SK-N-SH (cell line): ENCODE measurements around the gene ARFIP1. TPM values are rescaled to one million over a fixed set of nuclear protein-coding genes. Genes with fewer than 3 reads are reported as not detected.

Experiments
- CTCF ChIA-PET: fragments of 300-600, 350-600 bp; formaldehyde crosslinking; extraction: SDS; loops from one replicate; lab custom pipeline; 2021; lab: Yijun Ruan, JAX
- POLR2A ChIA-PET: fragments of 350-600 bp; sonication (Branson Sonifier 250); formaldehyde crosslinking; extraction: SDS; loops from one replicate; lab custom pipeline; 2020; ENCODE audit warnings: antibody characterized with exemption, inconsistent platforms; lab: Yijun Ruan, JAX
- DNase-seq: peaks from one replicate; pipeline ENCODE4 v3.0.0; 2012
- H2AFZ ChIP-seq: fragments of 200-600 bp; sonication (generic); 2 replicates; pipeline ENCODE4 v1.8.1; 2016; ENCODE audit warnings: antibody characterized with exemption, mild to moderate bottlenecking, low read depth
- H3F3A ChIP-seq: fragments of 200-600 bp; sonication (generic); replicated peaks from 2 replicates; pipeline ENCODE3; 2016; ENCODE audit warnings: antibody characterized with exemption, mild to moderate bottlenecking; ENCODE audit not compliant: insufficient read depth
- H3K27ac ChIP-seq, 2 experiments: fragments of 200-500 bp in 1 of 2; fragments of 200-600 bp in 1 of 2; sonication (Bioruptor generic) in 1 of 2; sonication (generic), shearing (Covaris generic) in 1 of 2; 2 replicates each; pipeline versions ENCODE4 v1.5.1 to v1.6.1; 2014 to 2016; ENCODE audit warnings: low read depth in 2 of 2, inconsistent platforms in 1 of 2, low read length in 1 of 2, mild to moderate bottlenecking in 1 of 2, mixed read lengths in 1 of 2
- H3K27me3 ChIP-seq: fragments of 200-600 bp; sonication (generic), shearing (Covaris generic); 2 replicates; pipeline ENCODE4 v1.6.1; 2016; ENCODE audit warnings: mixed run types; ENCODE audit not compliant: insufficient read depth
- H3K36me3 ChIP-seq, 2 experiments: fragments of 200-500 bp in 1 of 2; fragments of 200-600 bp in 1 of 2; sonication (Bioruptor generic) in 1 of 2; sonication (generic) in 1 of 2; replicated peaks in 1 of 2; 2 replicates each; pipeline versions ENCODE3 to v1.5.1; 2014 to 2016; ENCODE audit warnings: low read length in 1 of 2, mild to moderate bottlenecking in 1 of 2; ENCODE audit not compliant: insufficient read depth in 2 of 2, control insufficient read depth in 1 of 2
- H3K4me1 ChIP-seq, 2 experiments: fragments of 200-500 bp in 1 of 2; fragments of 200-600 bp in 1 of 2; sonication (Bioruptor generic) in 1 of 2; sonication (generic), shearing (Covaris generic) in 1 of 2; 2 replicates each; pipeline versions ENCODE4 v1.5.1 to v1.6.1; 2014 to 2016; ENCODE audit warnings: low read depth in 1 of 2, low read length in 1 of 2, mixed run types in 1 of 2; ENCODE audit not compliant: insufficient read depth in 2 of 2, control insufficient read depth in 1 of 2
- H3K4me2 ChIP-seq: fragments of 200-600 bp; sonication (generic), shearing (Covaris generic); 2 replicates; pipeline ENCODE4 v1.6.1; 2017; ENCODE audit warnings: mixed run types
- H3K4me3 ChIP-seq, 2 experiments: fragments of 200-500 bp in 1 of 2; fragments of 200-600 bp in 1 of 2; sonication (Bioruptor generic) in 1 of 2; sonication (generic), shearing (Covaris generic) in 1 of 2; 2 replicates each; pipeline versions ENCODE4 v1.5.1 to v1.8.1; 2014 to 2016; ENCODE audit warnings: low read depth in 2 of 2, inconsistent platforms in 1 of 2, low read length in 1 of 2, mild to moderate bottlenecking in 1 of 2, mixed read lengths in 1 of 2, moderate library complexity in 1 of 2
- H3K79me2 ChIP-seq: fragments of 200-600 bp; sonication (generic); 2 replicates; pipeline ENCODE4 v1.8.1; 2017; ENCODE audit warnings: mild to moderate bottlenecking; ENCODE audit not compliant: insufficient read depth
- H3K9ac ChIP-seq: fragments of 200-600 bp; sonication (generic); 2 replicates; pipeline ENCODE4 v1.6.1; 2017; ENCODE audit warnings: mixed run types
- H3K9me2 ChIP-seq: fragments of 200-600 bp; sonication (generic); 2 replicates; pipeline ENCODE4 v1.6.1; 2017; ENCODE audit warnings: mixed run types
- H3K9me3 ChIP-seq: fragments of 200-600 bp; sonication (generic); 2 replicates; pipeline ENCODE4 v1.6.1; 2017; ENCODE audit warnings: mixed run types, mild to moderate bottlenecking, moderate library complexity
- H4K20me1 ChIP-seq: fragments of 200-600 bp; sonication (generic); 2 replicates; pipeline ENCODE4 v1.6.1; 2017; ENCODE audit warnings: mild to moderate bottlenecking, mixed run types; ENCODE audit not compliant: insufficient read depth
- CTCF ChIP-seq: fragments of 200-600 bp; sonication (generic); IDR thresholded peaks from 2 replicates; pipeline ENCODE4 v1.6.1; 2017; ENCODE audit warnings: antibody characterized with exemption, mild to moderate bottlenecking, moderate library complexity
- ELF1 ChIP-seq: IDR thresholded peaks from 2 replicates; pipeline ENCODE4 v1.4.0; 2012
- EP300 ChIP-seq, 2 experiments: IDR thresholded peaks; 2 replicates each; pipeline versions ENCODE4 v1.4.0 to v1.6.1; 2012; ENCODE audit warnings: borderline replicate concordance in 1 of 2, low read depth in 1 of 2, low read length in 1 of 2
- GATA2 ChIP-seq: sonication (generic); formaldehyde crosslinking; IDR thresholded peaks from 2 replicates; pipeline ENCODE4 v1.5.0; 2020; ENCODE audit warnings: mild to moderate bottlenecking, missing genetic modification reagents
- IRF3 ChIP-seq: fragments of 150-350 bp; IDR thresholded peaks from 2 replicates; pipeline ENCODE4 v1.6.1; 2016; ENCODE audit warnings: mild to moderate bottlenecking, low read depth, low read length
- JUND ChIP-seq: IDR thresholded peaks from 2 replicates; pipeline ENCODE4 v1.4.0; 2012
- MEF2A ChIP-seq: IDR thresholded peaks from 2 replicates; pipeline ENCODE4 v1.4.0; 2012; ENCODE audit warnings: low read depth, borderline replicate concordance
- MXI1 ChIP-seq: IDR thresholded peaks from 2 replicates; pipeline ENCODE4 v1.6.1; 2012; ENCODE audit warnings: mild to moderate bottlenecking, low read depth, low read length, improper control_type of control experiment
- PBX3 ChIP-seq: IDR thresholded peaks from 2 replicates; pipeline ENCODE4; 2012
- POLR2AphosphoS5 ChIP-seq: IDR thresholded peaks from 2 replicates; pipeline ENCODE4 v1.6.1; 2012; ENCODE audit warnings: low read depth, low read length
- RCOR1 ChIP-seq: fragments of 150-350 bp; IDR thresholded peaks from 2 replicates; pipeline ENCODE4 v1.6.1; 2017; ENCODE audit warnings: antibody characterized with exemption, low read length
- RFX5 ChIP-seq: IDR thresholded peaks from 2 replicates; pipeline ENCODE4 v1.6.1; 2012; ENCODE audit warnings: mild to moderate bottlenecking, improper control_type of control experiment, low read length
- TCF12 ChIP-seq: IDR thresholded peaks from 2 replicates; pipeline ENCODE4 v1.4.0; 2012
- TEAD4 ChIP-seq: IDR thresholded peaks from 2 replicates; pipeline ENCODE4 v1.4.0; 2012; ENCODE audit warnings: mild to moderate bottlenecking, borderline replicate concordance; ENCODE audit not compliant: insufficient read depth
- USF2 ChIP-seq: fragments of 150-350 bp; IDR thresholded peaks from 2 replicates; pipeline ENCODE4 v1.6.1; 2017; ENCODE audit warnings: antibody characterized with exemption, low read length, low read depth, borderline replicate concordance
- WGBS: methylation state at CpG from one replicate; pipeline ENCODE4 v1.1.6; 2017; ENCODE audit warnings: low lambda C conversion rate; 5-methylcytosine and 5-hydroxymethylcytosine counted together
- polyA plus RNA-seq, 3 experiments: library from polyadenylated mRNA; depleted of rRNA; stranded (reverse); fragments of >200 nt; gene quantifications; 2 replicates each; pipeline ENCODE4 v1.2.3, GENCODE V29; 2012
- TF ChIP-seq, protein P1 (sequence below): IDR thresholded peaks from 2 replicates; pipeline ENCODE4 v1.4.0; 2012; ENCODE audit warnings: low read depth, borderline replicate concordance

Gene ARFIP1
- polyA plus RNA-seq, 1 of the 3 experiments (the other 2 are of a cell fraction): 15.7 TPM

DNA sequence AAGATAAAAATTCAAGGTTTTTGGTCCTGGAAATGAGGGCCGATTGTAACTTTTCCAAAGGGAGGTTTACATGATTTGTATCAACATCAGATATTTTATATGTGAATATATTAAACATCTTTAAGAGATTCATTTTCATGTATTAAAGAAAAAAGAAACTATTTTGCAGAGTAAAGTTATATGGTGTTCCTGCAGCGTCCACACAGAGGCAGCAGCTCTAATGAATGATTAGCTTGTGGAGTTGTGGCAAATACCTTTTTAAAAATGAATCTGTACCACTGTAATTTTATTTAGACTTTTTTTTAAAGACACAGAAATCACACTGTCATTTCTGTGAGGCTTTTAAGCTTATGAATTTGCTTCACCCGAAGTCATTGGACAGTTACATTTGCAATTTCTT, 130.8 kb downstream of the ARFIP1 start:
- Histone ChIP-seq H3K4me3 (no peak overlapping the region), H3K36me3 (peaks cover 33 to 45% of the 10 kb centered on the region in 2 experiments), H3F3A (no peaks in the 10 kb centered on the region), H3K79me2 (no peaks in the 10 kb centered on the region), H3K9me3 (no peaks in the 10 kb centered on the region), H4K20me1 (no peaks in the 10 kb centered on the region), H3K4me2 (no peak overlapping the region), H3K27me3 (no peaks in the 10 kb centered on the region), H2AFZ (no peak overlapping the region), H3K27ac (no peak overlapping the region), H3K9me2 (no peaks in the 10 kb centered on the region), H3K9ac (no peak overlapping the region), H3K4me1 (no peaks in the 10 kb centered on the region)
- ChIA-PET POLR2A (no interaction called here), CTCF (interaction anchor here (1.0 to 2.3 kb wide), 2 partner anchors 14 to 26 kb away, joined by 4 to 7 read pairs; partner anchors contain the start of gene FHDC1)
- whole genome bisulfite sequencing: 67% methylated on average over 3 of the region's 3 CpGs
- TF ChIP-seq USF2 (no peak), PBX3 (no peak)
- no peak for DNase-seq

DNA sequence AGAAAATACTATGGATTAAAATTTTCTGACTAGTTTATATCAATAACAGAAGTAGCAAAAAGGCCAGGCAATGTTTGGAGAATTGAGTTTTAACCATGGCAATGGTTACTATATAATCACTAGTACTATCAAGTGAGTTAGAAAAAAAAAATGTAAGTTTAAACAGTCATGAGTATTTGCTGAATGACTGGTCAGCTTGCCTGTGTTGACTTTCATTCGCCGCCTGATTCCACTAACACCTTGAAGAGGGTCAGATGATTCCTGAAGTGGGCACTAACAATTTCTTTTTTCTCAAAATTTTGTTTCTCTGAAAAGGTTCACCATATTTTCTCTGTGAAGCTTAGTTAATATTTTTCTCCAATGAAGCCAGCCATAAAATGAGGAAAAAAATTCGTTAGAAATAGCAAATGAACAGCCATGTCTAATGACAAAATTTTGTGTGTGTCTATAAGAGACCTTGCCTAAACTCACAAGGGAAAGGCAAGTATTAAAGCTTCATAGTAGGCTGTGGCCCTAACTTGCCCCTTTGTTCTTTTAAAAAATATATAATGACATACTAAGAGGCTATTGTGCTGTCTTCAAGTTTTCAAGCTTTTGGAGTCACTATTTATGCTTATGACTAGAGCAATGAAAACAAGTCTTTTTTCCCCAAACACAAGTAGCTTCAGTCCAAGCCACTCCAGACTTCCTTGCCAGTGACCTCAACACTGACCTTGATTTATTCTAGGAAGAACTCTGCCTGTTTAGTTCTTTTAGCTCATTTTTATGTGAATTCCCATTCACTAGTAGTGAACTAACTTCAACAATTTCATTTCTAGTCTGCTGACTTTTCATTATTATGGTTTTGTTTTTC, 138.0 kb downstream of the ARFIP1 start:
- Histone ChIP-seq H2AFZ (no peak overlapping the region), H3K4me1 (no peaks in the 10 kb centered on the region), H3K36me3 (peaks cover 5 to 15% of the 10 kb centered on the region in 2 experiments), H3K4me3 (no peak overlapping the region), H3F3A (no peaks in the 10 kb centered on the region), H3K27me3 (no peaks in the 10 kb centered on the region), H3K79me2 (no peaks in the 10 kb centered on the region), H3K9me3 (0 out of 2 replicates have a peak, but pooled peaks cover 6% of the 10 kb centered on the region), H3K27ac (no peak overlapping the region), H4K20me1 (no peaks in the 10 kb centered on the region), H3K9me2 (no peaks in the 10 kb centered on the region), H3K4me2 (no peak overlapping the region), H3K9ac (no peak overlapping the region)
- 95% methylated on average over 3 of the region's 3 CpGs for whole genome bisulfite sequencing
- CTCF ChIA-PET: interaction anchor here (1.7 to 3.1 kb wide), 2 partner anchors 11 to 168 kb away, joined by 5 to 7 read pairs; no protein-coding TSS in a partner anchor
- POLR2A ChIA-PET: no interaction called here
- no peak for DNase-seq
- TF ChIP-seq TEAD4: no peak
- TF ChIP-seq MEF2A: no peak
- no peak for TF ChIP-seq JUND
- no peak for TF ChIP-seq RFX5
- no peak for TF ChIP-seq RCOR1
- no peak for TF ChIP-seq POLR2AphosphoS5
- no peak for TF ChIP-seq CTCF
- TF ChIP-seq ELF1: no peak
- TF ChIP-seq MXI1: no peak
- TF ChIP-seq TCF12: no peak
- TF ChIP-seq GATA2 (CRISPR knock-in tag): no peak
- TF ChIP-seq IRF3: no peak
- TF ChIP-seq, protein P1, sequence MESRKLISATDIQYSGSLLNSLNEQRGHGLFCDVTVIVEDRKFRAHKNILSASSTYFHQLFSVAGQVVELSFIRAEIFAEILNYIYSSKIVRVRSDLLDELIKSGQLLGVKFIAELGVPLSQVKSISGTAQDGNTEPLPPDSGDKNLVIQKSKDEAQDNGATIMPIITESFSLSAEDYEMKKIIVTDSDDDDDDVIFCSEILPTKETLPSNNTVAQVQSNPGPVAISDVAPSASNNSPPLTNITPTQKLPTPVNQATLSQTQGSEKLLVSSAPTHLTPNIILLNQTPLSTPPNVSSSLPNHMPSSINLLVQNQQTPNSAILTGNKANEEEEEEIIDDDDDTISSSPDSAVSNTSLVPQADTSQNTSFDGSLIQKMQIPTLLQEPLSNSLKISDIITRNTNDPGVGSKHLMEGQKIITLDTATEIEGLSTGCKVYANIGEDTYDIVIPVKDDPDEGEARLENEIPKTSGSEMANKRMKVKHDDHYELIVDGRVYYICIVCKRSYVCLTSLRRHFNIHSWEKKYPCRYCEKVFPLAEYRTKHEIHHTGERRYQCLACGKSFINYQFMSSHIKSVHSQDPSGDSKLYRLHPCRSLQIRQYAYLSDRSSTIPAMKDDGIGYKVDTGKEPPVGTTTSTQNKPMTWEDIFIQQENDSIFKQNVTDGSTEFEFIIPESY: no peak
- TF ChIP-seq EP300 (IDR thresholded peaks at IDR 0.05; ENCODE audit: borderline replicate concordance in 1 of 2, low read depth in 1 of 2, low read length in 1 of 2): no peak
